Measurements from ENCODE around the gene IQSEC3. TPM values are rescaled to one million over a fixed set of nuclear protein-coding genes. Genes with fewer than 3 reads are reported as not detected.

IQSEC3 gene
- total RNA-seq, 1 experiment from 2014 or later: not detected

DNA sequence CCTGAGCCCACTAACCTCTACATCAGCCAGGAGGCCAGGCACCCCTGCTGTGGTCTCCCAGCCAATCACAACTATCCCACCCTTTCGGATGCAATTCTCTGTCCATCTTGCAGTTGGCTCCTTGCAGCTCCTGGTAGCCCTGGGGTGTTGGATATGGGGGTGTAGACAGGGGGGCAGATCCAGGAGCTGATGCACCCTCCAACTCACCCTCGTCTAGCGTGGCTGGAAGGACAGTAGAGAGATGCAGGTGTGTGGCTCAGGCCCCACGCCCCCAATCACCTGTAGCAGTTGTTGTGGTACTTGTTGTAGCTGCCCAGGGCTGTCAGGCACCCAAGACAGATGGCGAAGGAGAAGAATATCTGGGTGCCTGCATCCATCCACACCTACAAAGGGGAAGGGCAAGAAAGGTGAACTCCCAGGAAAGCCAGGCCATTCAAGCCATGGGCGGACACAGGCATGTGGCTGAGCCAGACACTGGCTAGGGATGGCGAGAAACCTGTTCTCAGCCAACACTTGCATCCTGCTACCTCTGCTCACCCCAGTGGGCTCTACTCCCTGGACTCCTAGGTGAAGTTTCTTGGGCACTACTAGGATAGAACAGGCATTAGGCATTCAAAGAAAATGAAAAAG lies 160.8 kb downstream of the IQSEC3 start:
- no peak for DNase-seq (ENCODE audit: extremely low read depth, low read depth)

Other genes with a start within 250 kb of the IQSEC3 start
- not detected in 2 replicates for gene SLC6A12, start 147.4 kb downstream of the IQSEC3 start, total RNA-seq (2014; rRNA removed; shearing (Covaris generic))
- 0.17 and 0.32 TPM in 2 replicates for gene SLC6A13, start 196.1 kb downstream of the IQSEC3 start, total RNA-seq (2014; rRNA removed; shearing (Covaris generic))